Adrenal gland (tissue), 12 donors: ENCODE data around the gene AFMID. TPM values are rescaled to one million over a fixed set of nuclear protein-coding genes. Genes with fewer than 3 reads are reported as not detected.
A peak's percentile ranks its signal among the peaks of the same experiment; 100 is the strongest.

ENCODE experiments used
- DNase-seq, 7 donors: peaks; one replicate each; pipeline ENCODE4 v3.0.0-alpha.2; 2019 to 2020
- H3K27ac ChIP-seq, 5 donors: fragments of 200-600 bp; sonication (generic) in 4 of 5; 1 replicate in 3 of 5; 2 replicates in 2 of 5; pipeline versions ENCODE4 v1.5.1 to v1.8.0; 2016 to 2020; ENCODE audit warnings: mild to moderate bottlenecking in 1 of 5
- H3K27me3 ChIP-seq: fragments of 200-600 bp; 2 replicates; pipeline ENCODE4 v1.8.0; 2021
- H3K36me3 ChIP-seq, 2 donors: fragments of 200-600 bp; replicated peaks in 1 of 2; 1 replicate in 1 of 2; 2 replicates in 1 of 2; pipeline versions ENCODE4 v1.5.1 to v1.8.0; 2018 to 2022
- H3K4me1 ChIP-seq, 2 donors: fragments of 200-600 bp; replicated peaks in 1 of 2; 1 replicate in 1 of 2; 2 replicates in 1 of 2; pipeline versions ENCODE4 v1.5.1 to v1.8.0; 2018 to 2021
- H3K4me3 ChIP-seq, 4 donors: fragments of 200-600 bp; sonication (generic) in 3 of 4; one replicate each; pipeline ENCODE4 v1.5.1; 2016 to 2018
- H3K9me3 ChIP-seq, 3 donors: fragments of 200-600 bp; sonication (generic) in 1 of 3; replicated peaks in 1 of 3; 1 replicate in 2 of 3; 2 replicates in 1 of 3; pipeline versions ENCODE4 v1.5.1 to v1.8.0; 2016 to 2021
- POLR2A ChIP-seq, 2 donors: fragments of 450-650 bp; IDR thresholded peaks; one replicate each; pipeline ENCODE4 v1.6.1; 2017; ENCODE audit warnings: antibody characterized with exemption in 2 of 2, mild to moderate bottlenecking in 2 of 2, moderate library complexity in 1 of 2
- WGBS, 4 donors: extraction: QIAGEN DNeasy Blood & Tissue Kit in 2 of 4; methylation state at CpG; one replicate each; pipeline versions ENCODE4 v1.1.5 to v1.1.7; 2013 to 2017; 5-methylcytosine and 5-hydroxymethylcytosine counted together
- intact Hi-C, 2 donors: fragments of 100-400 bp; cut with DNase I; formaldehyde crosslinking; loops; one replicate each; pipeline versions ENCODE4 v1.14.1 to v1.15.0; 2022 to 2023
- polyA plus RNA-seq, 3 donors: library from polyadenylated mRNA; stranded (reverse); fragments of 200-250 nt in 2 of 3; fragments of 350-450 nt in 1 of 3; fragmentation: Illumina TruSeq in 1 of 3; extraction: RNeasy Lipid Tissue Mini Kit (QIAGEN cat#74804) in 1 of 3; gene quantifications; one replicate each; pipeline ENCODE4 v1.2.3, GENCODE V29; 2013 to 2014
- total RNA-seq, 9 donors: library from RNA; depleted of rRNA in 4 of 9; stranded (reverse); fragments of >200 nt in 4 of 9; fragments of 120-200 nt in 1 of 9; fragmentation: NEBNext Ultra II Directional in 1 of 9; extraction: Animal tissue kit (Norgen Biotek cat#: 25700) in 1 of 9; gene quantifications; one replicate each; pipeline versions ENCODE4 v1.1.0 to v1.2.4, GENCODE V29; 2013 to 2023
- TF ChIP-seq, protein P1 (sequence below), 6 experiments: fragments of 450-650 bp in 4 of 6; fragments of 200-600 bp in 2 of 6; sonication (generic) in 1 of 6; IDR thresholded peaks; 1 replicate in 5 of 6; 2 replicates in 1 of 6; pipeline versions ENCODE4 v1.5.1 to v1.8.0; 2016 to 2021; ENCODE audit warnings: antibody characterized with exemption in 6 of 6, mild to moderate bottlenecking in 2 of 6, moderate library complexity in 1 of 6
- donor health status: healthy with polysubstance abuse.
- donor health status: Bipolar disorder and iron deficiency.
- donor health status: DM: yes; HTN: yes; CAD: no.
- donor health status: DM: no; HTN: no; CAD: no.
- donor health status: DM: no; HTN: no; CAD: no.
- donor health status: DM: yes; HTN: yes; CAD: no.

Gene AFMID
- total and polyA plus RNA-seq, 12 donors = 4.5 to 32.9 (median 16.9) TPM

DNA sequence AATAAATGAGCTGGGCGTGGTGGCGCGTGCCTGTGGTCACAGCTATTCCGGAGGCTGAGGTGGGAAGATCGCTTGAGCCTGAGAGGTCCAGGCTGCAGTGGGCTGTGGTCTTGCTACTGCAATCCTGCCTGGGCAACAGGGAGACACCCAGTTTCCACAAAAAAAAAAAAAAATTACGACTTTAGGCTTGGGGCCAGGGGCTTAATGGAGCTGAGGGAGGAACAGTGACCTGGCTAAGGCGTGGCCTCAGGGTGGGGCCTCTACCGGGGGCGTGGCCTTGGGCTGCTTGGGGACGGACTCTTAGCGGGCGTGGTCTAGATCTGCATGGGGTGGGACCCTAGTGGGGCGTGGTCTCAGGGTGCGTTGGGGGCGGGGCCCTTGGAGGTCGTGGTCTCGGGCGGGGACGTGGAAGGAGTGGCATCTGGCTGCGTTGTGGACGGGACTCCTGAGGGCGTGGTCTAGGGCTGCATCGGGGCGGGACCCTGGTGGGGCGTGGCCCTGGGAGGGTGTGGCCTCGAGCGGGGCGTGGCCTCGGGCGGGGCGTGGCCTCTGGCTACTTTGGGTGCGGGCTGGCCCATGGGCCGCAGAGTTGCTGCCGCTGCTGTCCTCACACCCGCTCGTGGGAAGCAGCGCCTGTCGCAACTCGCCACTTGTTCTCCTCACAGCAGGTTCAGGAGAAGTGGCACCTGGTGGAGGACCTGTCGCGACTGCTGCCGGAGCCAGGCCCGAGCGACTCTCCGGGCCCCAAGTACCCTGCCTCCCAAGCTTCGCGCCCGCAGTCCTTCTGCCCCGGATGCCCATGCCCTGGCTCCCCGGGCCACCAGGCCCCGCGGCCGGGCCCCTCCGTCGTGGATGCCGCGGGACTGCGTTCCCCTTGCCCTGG, 46.8 kb upstream of the AFMID start:
- Histone ChIP-seq H3K27me3 (no peaks in the 10 kb centered on the region), H3K4me1 (peaks cover 21 to 39% of the 10 kb centered on the region in 2 donors), H3K27ac (peak overlapping the region in 2 of 5 donors; percentile 55 to 63), H3K4me3 (peak overlapping the region in 1 of 4 donors; percentile 34), H3K9me3 (no peaks in the 10 kb centered on the region), H3K36me3 (no peaks in the 10 kb centered on the region)
- DNase-seq = peak; percentile 86 to 96 (median 93)
- peak in 1 of 2 donors; percentile 34 for TF ChIP-seq POLR2A (IDR thresholded peaks at IDR 0.05)
- TF ChIP-seq, protein P1, sequence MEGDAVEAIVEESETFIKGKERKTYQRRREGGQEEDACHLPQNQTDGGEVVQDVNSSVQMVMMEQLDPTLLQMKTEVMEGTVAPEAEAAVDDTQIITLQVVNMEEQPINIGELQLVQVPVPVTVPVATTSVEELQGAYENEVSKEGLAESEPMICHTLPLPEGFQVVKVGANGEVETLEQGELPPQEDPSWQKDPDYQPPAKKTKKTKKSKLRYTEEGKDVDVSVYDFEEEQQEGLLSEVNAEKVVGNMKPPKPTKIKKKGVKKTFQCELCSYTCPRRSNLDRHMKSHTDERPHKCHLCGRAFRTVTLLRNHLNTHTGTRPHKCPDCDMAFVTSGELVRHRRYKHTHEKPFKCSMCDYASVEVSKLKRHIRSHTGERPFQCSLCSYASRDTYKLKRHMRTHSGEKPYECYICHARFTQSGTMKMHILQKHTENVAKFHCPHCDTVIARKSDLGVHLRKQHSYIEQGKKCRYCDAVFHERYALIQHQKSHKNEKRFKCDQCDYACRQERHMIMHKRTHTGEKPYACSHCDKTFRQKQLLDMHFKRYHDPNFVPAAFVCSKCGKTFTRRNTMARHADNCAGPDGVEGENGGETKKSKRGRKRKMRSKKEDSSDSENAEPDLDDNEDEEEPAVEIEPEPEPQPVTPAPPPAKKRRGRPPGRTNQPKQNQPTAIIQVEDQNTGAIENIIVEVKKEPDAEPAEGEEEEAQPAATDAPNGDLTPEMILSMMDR (IDR thresholded peaks at IDR 0.05) = no peak
- intact Hi-C loops = no loop called here
- 28 to 34% (median 31%) methylated on average over 21 to 58 of the region's 58 CpGs for WGBS, 4 donors

DNA sequence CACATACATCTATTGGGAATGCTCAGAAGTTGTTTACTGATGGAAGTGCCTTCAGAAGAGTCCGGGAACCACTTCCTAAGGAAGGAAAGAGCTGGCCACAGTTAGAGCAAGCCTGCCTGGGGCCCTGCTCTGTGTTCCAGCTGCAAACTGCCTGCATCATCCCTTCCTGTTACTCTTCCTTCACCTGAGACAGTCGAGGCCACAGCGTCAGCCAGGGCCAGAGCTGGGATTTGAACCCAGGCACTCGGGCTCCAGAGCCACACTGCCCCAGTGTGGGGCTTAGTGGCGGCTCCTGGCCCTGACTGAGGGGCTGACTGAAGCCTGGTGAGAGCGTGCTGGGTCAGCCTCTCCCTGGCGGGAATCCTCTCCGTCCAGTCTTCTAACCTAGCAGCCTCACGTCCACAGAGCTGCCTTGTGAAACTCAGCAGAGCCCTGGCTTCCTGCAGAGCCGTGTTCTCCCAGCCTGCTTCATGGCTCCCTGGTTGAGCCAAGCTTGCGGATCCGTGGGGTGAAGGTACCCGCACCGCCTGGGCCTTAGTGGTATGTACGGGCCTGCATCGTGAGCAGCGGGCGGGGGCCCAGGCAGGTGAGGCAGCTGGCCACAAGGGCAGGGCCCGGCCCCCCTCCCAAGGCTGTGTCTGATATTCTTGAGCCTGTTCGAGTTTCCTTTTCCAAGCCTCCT, 45.6 kb upstream of the AFMID start:
- Histone ChIP-seq H3K9me3 (no peaks in the 10 kb centered on the region), H3K36me3 (no peaks in the 10 kb centered on the region), H3K4me1 (peaks cover 22 to 39% of the 10 kb centered on the region in 2 donors), H3K4me3 (no peak overlapping the region), H3K27ac (peak overlapping the region in 1 of 5 donors; percentile 8), H3K27me3 (no peaks in the 10 kb centered on the region)
- TF ChIP-seq, protein P1 (IDR thresholded peaks at IDR 0.05) = no peak
- TF ChIP-seq POLR2A (IDR thresholded peaks at IDR 0.05) = no peak
- intact Hi-C loops = no loop called here
- no peak for DNase-seq
- 75 to 82% (median 76%) methylated on average over 17 to 20 of the region's 20 CpGs for WGBS, 4 donors

DNA sequence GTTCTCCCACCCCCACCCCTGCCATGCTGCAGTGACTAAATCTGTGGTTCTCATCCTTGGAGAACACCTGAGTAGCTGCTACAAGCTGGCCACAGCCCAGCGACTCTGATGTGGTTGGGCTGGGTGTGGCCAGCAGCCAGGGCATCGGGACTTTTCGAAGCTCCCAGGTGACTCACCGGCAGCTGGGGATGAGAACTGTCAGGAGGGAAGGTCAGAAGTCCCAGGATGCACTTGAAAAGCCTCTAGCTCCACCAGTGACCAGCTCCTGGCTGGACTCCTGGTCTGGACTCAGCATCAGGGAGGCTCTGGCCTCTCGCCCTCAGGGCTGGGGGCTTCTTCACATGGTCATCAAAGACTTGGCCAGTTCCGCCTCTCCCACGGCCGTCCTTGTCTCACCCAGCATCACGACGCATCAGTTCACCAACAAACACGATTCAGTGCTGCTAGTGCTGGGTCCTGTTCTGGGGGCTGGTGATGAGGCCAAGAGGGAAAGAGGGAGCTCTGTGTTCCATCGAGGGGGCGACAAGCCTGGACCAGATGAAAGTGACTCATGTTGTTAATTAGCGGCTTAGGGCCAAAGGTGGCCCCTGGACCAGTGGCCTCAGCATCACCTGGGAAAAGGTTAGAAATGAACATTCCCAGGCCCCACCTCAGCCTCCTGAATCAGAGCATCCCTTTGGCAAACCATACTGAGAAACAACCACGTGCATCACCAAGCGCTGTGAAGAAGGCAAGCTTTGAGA, 44.9 kb upstream of the AFMID start:
- Histone ChIP-seq H3K9me3 (no peaks in the 10 kb centered on the region), H3K4me3 (no peak overlapping the region), H3K27me3 (no peaks in the 10 kb centered on the region), H3K27ac (no peak overlapping the region), H3K36me3 (no peaks in the 10 kb centered on the region), H3K4me1 (peaks cover 22 to 39% of the 10 kb centered on the region in 2 donors)
- no peak for TF ChIP-seq POLR2A (IDR thresholded peaks at IDR 0.05)
- TF ChIP-seq, protein P1 (IDR thresholded peaks at IDR 0.05) = no peak
- 59 to 73% (median 67%) methylated on average over 10 to 16 of the region's 16 CpGs for WGBS, 4 donors
- intact Hi-C loops = no loop called here
- DNase-seq = peak in 6 of 7 donors; percentile 56 to 84 (median 66)
